ENCODE results near the gene MACO1. TPM values are rescaled to one million over a fixed set of nuclear protein-coding genes. Genes with fewer than 3 reads are reported as not detected.

Gene MACO1
- total RNA-seq, 1 experiment from 2014 or later: 22.9 TPM

GRCh38 chr1:25472471-25472870 lies 41.8 kb downstream of the MACO1 start:
- H3K4me3 ChIP-seq (ENCODE audit: low read depth, low read length, poor library complexity, severe bottlenecking): no peak overlapping the region
- no peak overlapping the region for H3K27ac ChIP-seq (ENCODE audit: low read depth, low read length, poor library complexity, severe bottlenecking)
- H3K27me3 ChIP-seq (replicated peaks; ENCODE audit: insufficient read depth, low read depth, low read length, poor library complexity): no peaks in the 10 kb centered on the region
- peaks cover 3% of the 10 kb centered on the region for H3K4me1 ChIP-seq (ENCODE audit: insufficient read depth, low read length, poor library complexity, severe bottlenecking)
- intact Hi-C loops (cut with micrococcal nuclease; ENCODE audit: unreplicated experiment): no loop called here
- H3K9me3 ChIP-seq (ENCODE audit: low read depth, low read length, poor library complexity, severe bottlenecking): no peaks in the 10 kb centered on the region
- CTCF ChIA-PET: no interaction called here
- no peak for TF ChIP-seq EZH2 (IDR thresholded peaks at IDR 0.05; ENCODE audit: borderline replicate concordance, low read depth, low read length, poor library complexity, severe bottlenecking)
- no peak for TF ChIP-seq CTCF (conservative IDR thresholded peaks at IDR 0.05; ENCODE audit: low read depth, low read length)
- no peaks in the 10 kb centered on the region for H3K36me3 ChIP-seq (ENCODE audit: insufficient read depth, low read length, poor library complexity, severe bottlenecking)
- no TSS peak for BruUV-seq (replicated peaks)
- POLR2A ChIA-PET (ENCODE audit: low non-redundant PET): no interaction called here
- no peak for DNase-seq (ENCODE audit: low spot score)

- Histone ChIP-seq H3K36me3 (ENCODE audit: insufficient read depth, low read length, poor library complexity, severe bottlenecking) (no peaks in the 10 kb centered on the region), H3K27me3 (replicated peaks; ENCODE audit: insufficient read depth, low read depth, low read length, poor library complexity) (no peaks in the 10 kb centered on the region), H3K27ac (ENCODE audit: low read depth, low read length, poor library complexity, severe bottlenecking) (no peak overlapping the region), H3K4me3 (ENCODE audit: low read depth, low read length, poor library complexity, severe bottlenecking) (no peak overlapping the region), H3K9me3 (ENCODE audit: low read depth, low read length, poor library complexity, severe bottlenecking) (no peaks in the 10 kb centered on the region), H3K4me1 (ENCODE audit: insufficient read depth, low read length, poor library complexity, severe bottlenecking) (peaks cover 3% of the 10 kb centered on the region)
- ChIA-PET POLR2A (ENCODE audit: low non-redundant PET) (no interaction called here), CTCF (no interaction called here)
- intact Hi-C loops (cut with micrococcal nuclease; ENCODE audit: unreplicated experiment): no loop called here
- DNase-seq (ENCODE audit: low spot score): no peak
- TF ChIP-seq EZH2 (IDR thresholded peaks at IDR 0.05; ENCODE audit: borderline replicate concordance, low read depth, low read length, poor library complexity, severe bottlenecking) (no peak), CTCF (conservative IDR thresholded peaks at IDR 0.05; ENCODE audit: low read depth, low read length) (no peak)
- no TSS peak for BruUV-seq (replicated peaks)
Measured at GRCh38 chr1:25473653-25474225, 43.0 kb downstream of the MACO1 start.

- no peaks in the 10 kb centered on the region for H3K27me3 ChIP-seq (replicated peaks; ENCODE audit: insufficient read depth, low read depth, low read length, poor library complexity)
- H3K36me3 ChIP-seq (ENCODE audit: insufficient read depth, low read length, poor library complexity, severe bottlenecking): no peaks in the 10 kb centered on the region
- BruUV-seq (replicated peaks): no TSS peak
- peaks cover 3% of the 10 kb centered on the region for H3K4me1 ChIP-seq (ENCODE audit: insufficient read depth, low read length, poor library complexity, severe bottlenecking)
- TF ChIP-seq CTCF (conservative IDR thresholded peaks at IDR 0.05; ENCODE audit: low read depth, low read length): no peak
- no peak for TF ChIP-seq EZH2 (IDR thresholded peaks at IDR 0.05; ENCODE audit: borderline replicate concordance, low read depth, low read length, poor library complexity, severe bottlenecking)
- POLR2A ChIA-PET (ENCODE audit: low non-redundant PET): no interaction called here
- no peaks in the 10 kb centered on the region for H3K9me3 ChIP-seq (ENCODE audit: low read depth, low read length, poor library complexity, severe bottlenecking)
- CTCF ChIA-PET: no interaction called here
- H3K27ac ChIP-seq (ENCODE audit: low read depth, low read length, poor library complexity, severe bottlenecking): no peak overlapping the region
- H3K4me3 ChIP-seq (ENCODE audit: low read depth, low read length, poor library complexity, severe bottlenecking): no peak overlapping the region
- intact Hi-C loops (cut with micrococcal nuclease; ENCODE audit: unreplicated experiment): no loop called here
- no peak for DNase-seq (ENCODE audit: low spot score)
Measured at GRCh38 chr1:25474439-25475047, 43.8 kb downstream of the MACO1 start.
